LoVo (cell line): ENCODE data around the gene SLC48A1.

Experiments used
- DNase-seq: peaks from one replicate; pipeline ENCODE4 v3.0.0-alpha.2; 2016; ENCODE audit warnings: low spot score

Gene SLC48A1

GRCh38 chr12:47777151-47777550, 4.1 kb downstream of the SLC48A1 start:
- no peak for DNase-seq

GRCh38 chr12:47777741-47778558, 4.9 kb downstream of the SLC48A1 start:
- no peak for DNase-seq

- DNase-seq, result no peak
Measured at GRCh38 chr12:47778881-47779280, 5.8 kb downstream of the SLC48A1 start.

- peak; percentile 84 for DNase-seq
Measured at GRCh38 chr12:47779301-47779942, 6.4 kb downstream of the SLC48A1 start.

- DNase-seq, result no peak
Measured at GRCh38 chr12:47779943-47780504, 7.0 kb downstream of the SLC48A1 start.

- no peak for DNase-seq
Measured at GRCh38 chr12:47781479-47782371, 8.7 kb downstream of the SLC48A1 start.

- no peak for DNase-seq
Measured at GRCh38 chr12:47782372-47782770, 9.3 kb downstream of the SLC48A1 start.

GRCh38 chr12:47783024-47783755, 10.2 kb downstream of the SLC48A1 start:
- DNase-seq, result no peak

- DNase-seq, result no peak
Measured at GRCh38 chr12:47783821-47784819, 11.1 kb downstream of the SLC48A1 start.

- no peak for DNase-seq
Measured at GRCh38 chr12:47785036-47785886, 12.2 kb downstream of the SLC48A1 start.

GRCh38 chr12:47785887-47786661, 13.0 kb downstream of the SLC48A1 start:
- no peak for DNase-seq

- DNase-seq, result no peak
Measured at GRCh38 chr12:47786662-47787280, 13.7 kb downstream of the SLC48A1 start.

- DNase-seq, result no peak
Measured at GRCh38 chr12:47787596-47788319, 14.7 kb downstream of the SLC48A1 start.

- no peak for DNase-seq
Measured at GRCh38 chr12:47789141-47789540, 16.1 kb downstream of the SLC48A1 start.

- no peak for DNase-seq
Measured at GRCh38 chr12:47789712-47790489, 16.9 kb downstream of the SLC48A1 start.

GRCh38 chr12:47790676-47791350, 17.8 kb downstream of the SLC48A1 start:
- DNase-seq, result no peak
